HCT116 (cell line): Measurements from ENCODE around the gene PGAP6. TPM values are rescaled to one million over a fixed set of nuclear protein-coding genes. Genes with fewer than 3 reads are reported as not detected.
"Not testable (repeated sequence)": the region's sequence is repeated elsewhere in the genome, so short reads cannot be mapped to it uniquely, and the experiment has no call there.

ENCODE experiments used
- ATAC-seq: fragments of 200-7000 bp; cut with Tn5 transposase; 2 replicates; pipeline ENCODE4 v1.9.1; 2020; ENCODE audit warnings: mild to moderate bottlenecking, moderate library complexity
- BruUV-seq: library from RNA; stranded (reverse); fragments of 400-500 nt; replicated peaks from 2 replicates; lab custom pipeline; 2021; lab: Mats Ljungman, UMichigan
- CTCF ChIA-PET: fragments of 300-600 bp; sonication (Branson Sonifier 250); formaldehyde crosslinking; loops from one replicate; lab custom pipeline; 2021; ENCODE audit warnings: antibody characterized with exemption; lab: Charles Lee
- POLR2A ChIA-PET: fragments of 300-600, 350-600 bp; sonication (Branson Sonifier 250); formaldehyde crosslinking; loops from one replicate; lab custom pipeline; 2021; ENCODE audit warnings: antibody characterized with exemption; lab: Charles Lee
- RAD21 ChIA-PET, 2 experiments: fragments of 300-600 bp; sonication (Branson Sonifier 250); formaldehyde crosslinking; loops; one replicate each; lab custom pipeline; 2023; ENCODE audit warnings: low total read pairs in 2 of 2; ENCODE audit not compliant: uncharacterized antibody in 2 of 2, unreplicated experiment in 2 of 2, low non-redundant PET in 1 of 2; lab: Charles Lee
- DNase-seq: peaks from one replicate; pipeline ENCODE4 v3.0.0-alpha.2; 2010; ENCODE audit warnings: low read depth, low spot score
- H2AFZ ChIP-seq: fragments of 200-600 bp; shearing (Covaris generic), sonication (generic); 2 replicates; pipeline ENCODE4 v1.6.1; 2017; ENCODE audit warnings: low read depth, mixed run types, mixed read lengths, antibody characterized with exemption, low read length; ENCODE audit not compliant: poor library complexity, severe bottlenecking
- H3K27ac ChIP-seq: 2 replicates; pipeline ENCODE4 v1.5.1; 2012; ENCODE audit warnings: low read depth, low read length
- H3K27me3 ChIP-seq: fragments of 200-600 bp; sonication (generic); 2 replicates; pipeline ENCODE4 v1.6.1; 2016; ENCODE audit warnings: mixed run types, low read length, mixed read lengths; ENCODE audit not compliant: insufficient read depth
- H3K36me3 ChIP-seq, 2 experiments: fragments of 200-500 bp in 1 of 2; fragments of 200-600 bp in 1 of 2; sonication (Bioruptor generic) in 1 of 2; sonication (generic) in 1 of 2; 2 replicates each; pipeline versions ENCODE4 v1.5.1 to v1.6.1; 2014 to 2016; ENCODE audit warnings: low read length in 2 of 2, inconsistent platforms in 1 of 2, mixed read lengths in 1 of 2, mixed run types in 1 of 2; ENCODE audit not compliant: insufficient read depth in 2 of 2, control insufficient read depth in 1 of 2
- H3K4me1 ChIP-seq, 2 experiments: fragments of 200-600 bp in 1 of 2; sonication (generic) in 1 of 2; 2 replicates each; pipeline versions ENCODE4 v1.5.1 to v1.6.1; 2012 to 2017; ENCODE audit warnings: low read length in 2 of 2, inconsistent platforms in 1 of 2, mild to moderate bottlenecking in 1 of 2, mixed read lengths in 1 of 2, mixed run types in 1 of 2, moderate library complexity in 1 of 2; ENCODE audit not compliant: insufficient read depth in 2 of 2, control insufficient read depth in 1 of 2
- H3K4me2 ChIP-seq: fragments of 200-600 bp; sonication (generic); 2 replicates; pipeline ENCODE4 v1.6.1; 2017; ENCODE audit warnings: mixed run types, low read length, mixed read lengths
- H3K4me3 ChIP-seq, 2 experiments: fragments of 200-600 bp in 1 of 2; sonication (generic) in 1 of 2; replicated peaks in 1 of 2; 2 replicates each; pipeline ENCODE4 v1.5.1; 2011 to 2016; ENCODE audit warnings: low read length in 2 of 2, control low read depth in 1 of 2, low read depth in 1 of 2, mild to moderate bottlenecking in 1 of 2, mixed read lengths in 1 of 2, mixed run types in 1 of 2
- H3K79me2 ChIP-seq: fragments of 200-600 bp; sonication (generic); 2 replicates; pipeline ENCODE4 v1.6.1; 2017; ENCODE audit warnings: mild to moderate bottlenecking, mixed run types, low read length, moderate library complexity, mixed read lengths; ENCODE audit not compliant: insufficient read depth
- H3K9ac ChIP-seq: fragments of 200-600 bp; sonication (generic); 2 replicates; pipeline ENCODE4 v1.6.1; 2016; ENCODE audit warnings: low read length, mixed read lengths
- H3K9me2 ChIP-seq: fragments of 200-600 bp; sonication (generic), shearing (Covaris generic); 2 replicates; pipeline ENCODE4 v1.6.1; 2017; ENCODE audit warnings: mixed run types, mild to moderate bottlenecking, moderate library complexity; ENCODE audit not compliant: insufficient read depth
- H3K9me3 ChIP-seq, 2 experiments: fragments of 200-500 bp in 1 of 2; fragments of 200-600 bp in 1 of 2; sonication (Bioruptor generic) in 1 of 2; sonication (generic) in 1 of 2; 2 replicates each; pipeline ENCODE4 v1.6.1; 2014 to 2017; ENCODE audit warnings: low read length in 2 of 2, mixed read lengths in 2 of 2, inconsistent platforms in 1 of 2, low read depth in 1 of 2, mild to moderate bottlenecking in 1 of 2, mixed run types in 1 of 2, moderate library complexity in 1 of 2; ENCODE audit not compliant: control insufficient read depth in 1 of 2, insufficient read depth in 1 of 2
- H4K20me1 ChIP-seq: fragments of 200-600 bp; sonication (generic), shearing (Covaris generic); 2 replicates; pipeline ENCODE4 v1.6.1; 2017; ENCODE audit warnings: mixed run types, mild to moderate bottlenecking, moderate library complexity; ENCODE audit not compliant: insufficient read depth
- ATF3 ChIP-seq: IDR thresholded peaks from 2 replicates; pipeline ENCODE4 v1.6.1; 2012
- CBX3 ChIP-seq: IDR thresholded peaks from 2 replicates; pipeline ENCODE4 v1.6.1; 2012; ENCODE audit warnings: low read depth
- EZH2 ChIP-seq: fragments of 200-600 bp; sonication (generic); IDR thresholded peaks from 2 replicates; pipeline ENCODE4 v1.6.1; 2017; ENCODE audit warnings: antibody characterized with exemption, mixed run types
- ZBTB33 ChIP-seq: IDR thresholded peaks from 2 replicates; pipeline ENCODE4 v1.6.1; 2011; ENCODE audit warnings: mild to moderate bottlenecking, low read length, moderate library complexity; ENCODE audit not compliant: insufficient replicate concordance; ENCODE audit errors: extremely low read depth
- intact Hi-C: fragments of 100-400 bp; cut with micrococcal nuclease; formaldehyde crosslinking; loops from 2 replicates; pipeline ENCODE4 v1.10.0; 2022
- total RNA-seq: library from RNA; stranded (reverse); gene quantifications from one replicate; pipeline ENCODE4 v1.2.1, GENCODE V29; 2021; ENCODE audit not compliant: unreplicated experiment

Gene PGAP6
- total RNA-seq, 1 experiment from 2014 or later: 35.4 TPM

- H3K9me3 ChIP-seq: no peaks in the 10 kb centered on the region
- no peak overlapping the region for H3K9ac ChIP-seq
- RAD21 ChIA-PET: no interaction called here
- peak overlapping the region; percentile 32; the same call in 1 of the 2 replicates for H3K27ac ChIP-seq
- H3K9me2 ChIP-seq: no peaks in the 10 kb centered on the region
- H3K4me3 ChIP-seq: no peak overlapping the region
- peaks cover 7% of the 10 kb centered on the region; the same call in 1 of the 2 replicates for H3K79me2 ChIP-seq
- no peaks in the 10 kb centered on the region for H4K20me1 ChIP-seq
- TF ChIP-seq ATF3 (no peak), CBX3 (no peak), ZBTB33 (no peak)
- TF ChIP-seq, all 23 proteins: peak for 0
- H3K4me1 ChIP-seq: peaks cover 6 to 18% of the 10 kb centered on the region in 2 experiments; a peak in 3 of 4 replicates
- no peak overlapping the region for H2AFZ ChIP-seq
- peak; percentile 26 for ATAC-seq
- ChIA-PET CTCF (no interaction called here), POLR2A (no interaction called here)
- BruUV-seq: no TSS peak
- DNase-seq: no peak
- intact Hi-C loops: no loop called here
- no peaks in the 10 kb centered on the region for H3K27me3 ChIP-seq
- no peaks in the 10 kb centered on the region for H3K36me3 ChIP-seq
- no peak overlapping the region for H3K4me2 ChIP-seq
These were observed 2.4 kb downstream of the PGAP6 start for GRCh38 chr16:379183-379960.

- RAD21 ChIA-PET: no interaction called here
- no peak overlapping the region for H2AFZ ChIP-seq
- H3K79me2 ChIP-seq: peaks cover 7% of the 10 kb centered on the region; the same call in 1 of the 2 replicates
- H3K36me3 ChIP-seq: no peaks in the 10 kb centered on the region
- H3K9ac ChIP-seq: no peak overlapping the region
- no TSS peak for BruUV-seq
- peaks cover 2 to 12% of the 10 kb centered on the region in 2 experiments; a peak in 3 of 4 replicates for H3K4me1 ChIP-seq
- no peak for ATAC-seq
- no peaks in the 10 kb centered on the region for H3K9me3 ChIP-seq
- no peak for TF ChIP-seq EZH2
- no peak for TF ChIP-seq ATF3
- no peak overlapping the region for H3K4me3 ChIP-seq
- no peak overlapping the region for H3K4me2 ChIP-seq
- H3K9me2 ChIP-seq: no peaks in the 10 kb centered on the region
- H3K27me3 ChIP-seq: no peaks in the 10 kb centered on the region
- no peak for DNase-seq
- H4K20me1 ChIP-seq: no peaks in the 10 kb centered on the region
- intact Hi-C loops: no loop called here
- POLR2A ChIA-PET: no interaction called here
- CTCF ChIA-PET: no interaction called here
- H3K27ac ChIP-seq: no peak overlapping the region
These were observed 3.0 kb downstream of the PGAP6 start for GRCh38 chr16:378821-379182.

- H4K20me1 ChIP-seq, H3K4me3 ChIP-seq, H3K4me1 ChIP-seq, POLR2A ChIA-PET, H3K9ac ChIP-seq, ATAC-seq, RAD21 ChIA-PET, intact Hi-C loops, H3K27ac ChIP-seq, H3K79me2 ChIP-seq, H3K27me3 ChIP-seq, DNase-seq, BruUV-seq, H3K36me3 ChIP-seq, H3K9me2 ChIP-seq, H3K9me3 ChIP-seq, CTCF ChIA-PET, H2AFZ ChIP-seq, H3K4me2 ChIP-seq: not testable (repeated sequence)
These were observed 3.5 kb downstream of the PGAP6 start for GRCh38 chr16:378113-378820.
